ENCODE data around the gene TEX28.
"Not testable (repeated sequence)": the region's sequence is repeated elsewhere in the genome, so short reads cannot be mapped to it uniquely, and the experiment has no call there.

The TEX28 gene

GRCh38 chrX:154294791-154295574, at the start of gene TEX28:
TSS of gene TEX28 (minus strand) at chrX:154295124. CDS start at chrX:154292117, 3,007 bp downstream.
- DNase-seq = no peak

- DNase-seq = not testable (repeated sequence)
Observed at GRCh38 chrX:154343620-154344019, 48.7 kb upstream of the TEX28 start.

GRCh38 chrX:154343063-154343462, 48.1 kb upstream of the TEX28 start:
- DNase-seq = not testable (repeated sequence)

- not testable (repeated sequence) for DNase-seq
Observed at GRCh38 chrX:154341399-154342298, 46.7 kb upstream of the TEX28 start.

- no peak for DNase-seq
Observed at GRCh38 chrX:154334496-154334895, 39.6 kb upstream of the TEX28 start.

GRCh38 chrX:154333837-154334271, 38.9 kb upstream of the TEX28 start:
- no peak for DNase-seq

- DNase-seq = no peak
Observed at GRCh38 chrX:154333116-154333515, 38.2 kb upstream of the TEX28 start.

GRCh38 chrX:154332561-154332960, 37.6 kb upstream of the TEX28 start:
- no peak for DNase-seq

GRCh38 chrX:154329294-154329693, 34.4 kb upstream of the TEX28 start:
- DNase-seq = no peak

- no peak for DNase-seq
Observed at GRCh38 chrX:154328646-154329045, 33.7 kb upstream of the TEX28 start.

GRCh38 chrX:154327038-154327820, 32.3 kb upstream of the TEX28 start:
- no peak for DNase-seq

GRCh38 chrX:154325541-154325940, 30.6 kb upstream of the TEX28 start:
- no peak for DNase-seq

GRCh38 chrX:154323537-154323936, 28.6 kb upstream of the TEX28 start:
- no peak for DNase-seq

- no peak for DNase-seq
Observed at GRCh38 chrX:154322890-154323289, 28.0 kb upstream of the TEX28 start.

GRCh38 chrX:154321594-154321993, 26.7 kb upstream of the TEX28 start:
- DNase-seq = no peak

- DNase-seq = no peak
Observed at GRCh38 chrX:154321152-154321551, 26.2 kb upstream of the TEX28 start.

GRCh38 chrX:154320406-154320805, 25.5 kb upstream of the TEX28 start:
- no peak for DNase-seq

GRCh38 chrX:154317391-154317995, 22.6 kb upstream of the TEX28 start:
- DNase-seq = no peak

GRCh38 chrX:154315416-154315815, 20.5 kb upstream of the TEX28 start:
- no peak for DNase-seq

GRCh38 chrX:154313147-154313546, 18.2 kb upstream of the TEX28 start:
- DNase-seq = no peak

GRCh38 chrX:154312116-154312515, 17.2 kb upstream of the TEX28 start:
- no peak for DNase-seq

All from NCI-H226 (cell line).